GM21825 (cell line): Measurements from ENCODE around the gene SMDT1.
"Not testable (repeated sequence)": the region's sequence is repeated elsewhere in the genome, so short reads cannot be mapped to it uniquely, and the experiment has no call there.

ENCODE experiments used
- ATAC-seq: cut with Tn5 transposase; IDR thresholded peaks from one replicate; pipeline ENCODE4 v1.9.1; 2021; ENCODE audit warnings: mild to moderate bottlenecking, moderate library complexity; ENCODE audit not compliant: unreplicated experiment

The SMDT1 gene

GRCh38 chr22:42108848-42109247, 29.3 kb downstream of the SMDT1 start:
- no peak for ATAC-seq

GRCh38 chr22:42111798-42112197, 32.3 kb downstream of the SMDT1 start:
- no peak for ATAC-seq

- not testable (repeated sequence) for ATAC-seq
These were observed 33.3 kb downstream of the SMDT1 start for GRCh38 chr22:42112793-42113192.

- no peak for ATAC-seq
These were observed 35.2 kb downstream of the SMDT1 start for GRCh38 chr22:42114721-42115120.

- not testable (repeated sequence) for ATAC-seq
These were observed 35.9 kb downstream of the SMDT1 start for GRCh38 chr22:42115420-42115830.

GRCh38 chr22:42116848-42117424, 37.4 kb downstream of the SMDT1 start:
- no peak for ATAC-seq

GRCh38 chr22:42120231-42121021, 40.9 kb downstream of the SMDT1 start:
- not testable (repeated sequence) for ATAC-seq

GRCh38 chr22:42123529-42123928, 44.0 kb downstream of the SMDT1 start:
- not testable (repeated sequence) for ATAC-seq

GRCh38 chr22:42127606-42128005, 48.1 kb downstream of the SMDT1 start:
- no peak for ATAC-seq

- ATAC-seq: not testable (repeated sequence)
These were observed 48.5 kb downstream of the SMDT1 start for GRCh38 chr22:42128007-42128406.

GRCh38 chr22:42128776-42129694, 49.5 kb downstream of the SMDT1 start:
- ATAC-seq: not testable (repeated sequence)

- ATAC-seq: not testable (repeated sequence)
These were observed 50.7 kb downstream of the SMDT1 start for GRCh38 chr22:42130182-42130581.

- ATAC-seq: not testable (repeated sequence)
These were observed 51.3 kb downstream of the SMDT1 start, which contains the start of gene CYP2D6 for GRCh38 chr22:42130639-42131431. TSS of gene CYP2D6 (minus strand) at chr22:42130810. CDS start at chr22:42130791, 19 bp downstream.

GRCh38 chr22:42131562-42131961, 52.1 kb downstream of the SMDT1 start:
- no peak for ATAC-seq

GRCh38 chr22:42132457-42132856, 53.0 kb downstream of the SMDT1 start:
- ATAC-seq: no peak
